Activated CD8-positive, alpha-beta memory T cell treated with anti-CD3 and anti-CD28 coated beads, Interleukin-2, amount 50 U/mL, for 48 hours (primary cell): ENCODE data around the gene SPRED2.
"Not testable (repeated sequence)": the region's sequence is repeated elsewhere in the genome, so short reads cannot be mapped to it uniquely, and the experiment has no call there.

Experiments used
- DNase-seq: peaks from one replicate; pipeline ENCODE4 v3.0.0-alpha.2; 2020

SPRED2 gene

DNA sequence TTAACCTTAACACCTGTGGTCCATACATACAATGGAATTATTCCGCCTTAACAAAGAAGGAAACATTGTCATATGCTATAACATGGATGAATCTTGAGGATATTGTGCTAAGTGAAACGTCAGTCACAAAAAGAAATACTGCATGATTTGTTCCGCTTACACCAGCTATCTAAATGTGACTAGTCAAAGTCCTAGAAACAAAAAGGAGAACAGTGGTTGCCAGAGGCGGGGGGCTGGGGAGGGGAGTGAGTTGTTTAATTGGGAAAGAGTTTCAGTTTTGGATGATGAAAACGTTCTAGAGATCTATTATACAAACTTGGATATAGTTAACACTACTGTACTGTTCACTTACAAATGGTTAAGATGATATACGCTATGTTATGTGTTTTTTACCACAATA is 72.0 kb downstream of the SPRED2 start:
- DNase-seq: no peak

DNA sequence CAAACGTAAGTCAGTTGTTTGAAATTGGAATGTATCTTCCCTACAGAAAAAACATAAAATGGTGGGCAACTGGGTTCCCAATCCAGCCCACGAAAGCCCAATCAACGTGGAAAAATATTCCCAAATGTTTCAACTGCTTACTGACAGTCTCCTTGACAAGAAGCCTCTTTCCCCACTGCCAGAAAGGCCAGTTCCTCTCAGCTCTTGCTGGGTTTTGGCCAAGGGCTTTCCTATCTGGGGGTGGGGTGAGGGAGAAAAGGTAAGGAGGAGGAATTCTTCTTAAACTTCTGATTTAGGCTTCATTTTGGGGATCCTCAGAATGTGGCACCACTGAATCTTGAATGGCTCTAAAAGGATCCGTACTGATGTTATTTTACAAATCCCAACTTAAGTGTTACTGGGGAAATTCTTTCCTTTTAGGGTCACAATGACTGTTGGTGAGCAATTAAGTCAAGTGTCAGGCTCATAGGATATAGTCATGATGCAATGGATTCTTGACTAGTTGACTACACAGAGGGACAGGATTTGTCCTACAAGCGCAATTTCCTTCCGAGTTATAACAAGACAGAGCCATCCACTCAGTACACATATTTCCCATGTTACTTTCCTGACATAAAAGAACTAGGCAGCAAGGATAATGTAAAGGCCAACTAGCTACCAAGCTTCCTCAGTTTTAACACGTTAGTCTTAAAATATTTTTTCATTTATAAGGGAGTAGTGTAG is 73.6 kb downstream of the SPRED2 start:
- no peak for DNase-seq

DNA sequence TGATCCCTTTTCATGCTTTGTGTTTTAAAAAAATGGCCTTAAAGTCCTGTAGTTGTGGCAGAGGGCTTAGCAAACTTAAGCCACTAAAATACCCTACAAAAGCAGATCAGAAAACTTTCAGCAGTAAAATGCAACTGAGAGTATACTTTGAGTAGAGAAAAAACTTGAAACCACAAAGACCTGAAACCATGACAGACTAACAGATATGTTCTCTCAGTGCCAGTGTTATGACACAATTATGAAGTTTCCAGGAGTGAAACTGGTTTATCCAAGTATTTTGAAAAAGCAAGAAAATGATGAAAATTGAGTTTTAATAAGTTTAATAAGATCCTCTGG is 74.5 kb downstream of the SPRED2 start:
- DNase-seq: no peak

DNA sequence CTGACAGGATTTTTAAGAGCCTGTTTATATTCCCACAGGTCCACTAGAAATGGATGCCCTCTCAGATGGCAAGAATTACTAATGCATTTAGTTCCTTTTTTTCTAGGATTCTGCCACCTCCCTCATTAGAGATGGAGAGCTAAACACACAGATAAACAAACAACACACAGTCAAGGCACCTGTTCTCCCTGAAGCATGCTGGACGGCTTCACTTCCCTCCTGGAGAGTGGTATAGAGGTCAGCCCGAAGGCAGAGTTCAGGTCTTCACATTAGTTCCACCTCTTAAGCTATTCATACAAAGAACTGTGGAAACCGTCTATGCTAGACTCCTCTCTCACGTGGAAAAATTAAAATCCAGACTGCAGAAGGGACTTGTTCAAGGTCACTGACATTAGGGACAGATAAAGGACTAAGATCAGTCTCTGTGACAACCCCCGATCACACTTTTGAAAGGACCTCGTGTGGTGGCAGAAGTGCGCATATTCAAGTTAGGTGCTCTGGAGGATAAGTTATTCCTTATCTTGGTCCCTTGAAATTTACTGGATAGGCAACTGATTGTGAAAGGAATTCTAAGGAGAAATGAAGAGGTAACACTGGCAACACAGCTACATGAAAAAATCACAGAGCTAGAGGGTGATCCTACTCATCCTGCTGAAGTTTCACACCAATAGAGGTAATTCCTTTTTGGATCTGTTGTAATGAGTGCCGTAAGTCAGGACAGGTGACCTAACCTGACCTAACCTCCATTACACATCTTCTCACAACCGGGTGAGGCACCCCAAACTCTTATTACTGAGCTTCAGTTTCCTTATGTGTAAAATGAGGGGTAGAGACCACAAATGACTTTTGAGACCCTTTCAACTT is 75.1 kb downstream of the SPRED2 start:
- DNase-seq: no peak

DNA sequence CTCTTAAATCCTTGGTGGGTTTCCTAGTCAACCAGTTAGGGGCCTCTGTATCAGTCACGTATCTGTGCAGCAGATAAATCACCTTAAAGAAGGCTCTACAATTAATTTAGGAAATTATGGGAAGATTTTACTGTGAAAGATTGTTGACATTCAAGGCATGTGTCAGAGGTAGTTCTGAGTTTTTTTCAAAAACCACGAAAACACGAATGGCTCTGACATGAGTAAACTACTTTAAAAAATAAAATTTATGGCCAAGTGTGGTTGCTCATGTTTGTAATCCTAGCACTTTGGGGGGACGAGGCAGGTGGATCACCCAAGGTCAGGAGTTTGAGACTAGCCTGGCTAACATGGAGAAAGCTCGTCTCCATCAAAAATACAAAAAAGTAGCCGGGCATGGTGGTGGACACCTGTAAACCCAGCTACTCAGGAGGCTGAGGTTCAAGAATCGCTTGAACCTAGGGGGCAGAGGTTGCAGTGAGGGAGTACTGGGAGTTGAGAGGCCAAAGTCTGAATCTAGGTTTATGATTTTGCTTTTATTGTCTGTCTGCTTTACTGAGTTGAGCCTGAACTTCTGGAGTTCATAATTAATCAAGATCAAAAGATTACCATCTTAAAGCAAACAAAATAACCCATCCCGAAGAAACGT is 77.1 kb downstream of the SPRED2 start:
- no peak for DNase-seq

DNA sequence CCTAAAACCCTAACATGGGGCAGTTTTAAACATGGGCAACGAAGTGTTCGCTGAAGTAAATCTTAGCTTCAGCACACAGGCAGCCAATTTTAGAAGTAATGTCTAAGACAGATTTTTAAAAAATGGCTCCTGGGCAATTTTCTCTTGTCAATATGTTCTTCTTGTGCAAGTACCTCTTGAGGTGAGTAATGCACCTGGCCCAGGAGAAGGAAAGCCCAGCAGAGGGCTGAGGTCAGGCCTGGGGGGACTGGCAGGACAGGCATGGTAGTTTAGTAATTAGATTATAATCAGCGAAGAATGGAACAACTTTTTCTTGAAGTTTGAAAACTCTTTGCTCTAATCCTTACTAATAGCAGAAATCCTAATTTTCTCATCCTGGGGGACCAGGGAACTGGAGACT is 77.6 kb downstream of the SPRED2 start:
- DNase-seq: no peak

DNA sequence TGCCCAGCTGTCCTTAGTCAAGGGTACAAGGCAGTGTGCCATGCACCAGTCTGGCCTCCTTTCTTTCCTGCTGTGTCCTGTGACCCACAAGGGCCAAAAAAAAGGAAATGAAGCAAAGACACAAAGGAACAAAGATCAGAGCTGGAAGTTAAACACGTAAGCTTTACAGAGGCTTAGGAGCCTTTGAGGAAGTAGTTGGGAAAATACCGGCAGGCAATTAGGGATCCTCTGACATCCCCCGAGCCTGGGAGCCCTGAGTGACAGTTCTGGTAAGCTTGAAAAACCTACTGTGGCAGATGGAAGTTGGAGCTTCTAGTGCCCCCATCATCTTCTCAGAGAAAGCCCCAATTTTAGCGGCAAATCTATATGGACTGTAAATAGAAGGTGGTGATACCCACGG is 78.5 kb downstream of the SPRED2 start:
- no peak for DNase-seq

DNA sequence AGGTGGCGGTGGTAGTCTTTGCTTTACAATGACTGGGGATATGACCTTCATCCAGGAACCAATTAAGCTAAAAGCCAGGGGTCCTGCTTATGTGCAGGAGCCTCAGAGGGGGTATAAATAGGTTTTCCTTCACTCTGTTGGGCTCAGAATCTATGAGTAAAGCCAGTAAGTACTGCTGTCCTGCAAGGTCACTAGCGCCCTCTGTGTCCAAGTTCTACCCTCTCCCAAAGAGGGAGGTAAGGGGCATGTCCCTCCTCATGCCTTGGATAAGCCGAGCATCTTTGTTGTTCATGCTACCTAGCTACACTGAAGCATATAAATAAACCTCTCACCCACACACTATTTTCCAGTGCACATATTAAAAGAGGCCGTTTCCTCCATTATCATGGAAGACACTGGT is 79.4 kb downstream of the SPRED2 start:
- DNase-seq: no peak

DNA sequence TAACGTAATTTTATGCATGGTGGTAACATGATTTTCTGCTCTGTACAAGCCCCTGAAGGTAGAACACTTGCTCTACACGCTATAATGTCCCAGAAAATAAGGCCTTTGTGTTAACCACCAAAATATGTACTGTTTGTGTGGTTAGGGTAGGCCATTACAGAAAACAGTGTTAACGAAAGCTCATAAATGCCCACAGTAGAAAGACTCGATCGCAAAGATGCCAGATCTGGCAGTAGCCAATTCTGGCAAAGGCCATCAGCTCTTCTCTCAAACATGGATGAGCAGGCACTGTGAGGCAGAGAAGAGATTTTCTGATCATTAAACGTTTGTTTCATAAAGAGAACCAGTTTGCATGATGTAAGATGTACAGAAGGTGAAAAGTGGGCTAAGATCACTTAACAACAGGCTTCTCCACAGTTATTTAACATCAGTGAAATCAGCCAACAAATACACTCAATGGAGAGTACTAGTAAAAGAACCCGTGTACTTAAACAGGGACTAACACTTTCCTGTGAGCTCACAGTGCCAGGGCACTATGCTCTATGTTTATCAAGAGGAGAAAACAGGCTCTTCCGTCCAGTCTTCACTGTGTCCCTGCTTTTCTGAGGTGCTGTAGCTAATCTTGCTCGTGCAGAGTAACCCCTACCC is 80.3 kb downstream of the SPRED2 start:
- DNase-seq: no peak

DNA sequence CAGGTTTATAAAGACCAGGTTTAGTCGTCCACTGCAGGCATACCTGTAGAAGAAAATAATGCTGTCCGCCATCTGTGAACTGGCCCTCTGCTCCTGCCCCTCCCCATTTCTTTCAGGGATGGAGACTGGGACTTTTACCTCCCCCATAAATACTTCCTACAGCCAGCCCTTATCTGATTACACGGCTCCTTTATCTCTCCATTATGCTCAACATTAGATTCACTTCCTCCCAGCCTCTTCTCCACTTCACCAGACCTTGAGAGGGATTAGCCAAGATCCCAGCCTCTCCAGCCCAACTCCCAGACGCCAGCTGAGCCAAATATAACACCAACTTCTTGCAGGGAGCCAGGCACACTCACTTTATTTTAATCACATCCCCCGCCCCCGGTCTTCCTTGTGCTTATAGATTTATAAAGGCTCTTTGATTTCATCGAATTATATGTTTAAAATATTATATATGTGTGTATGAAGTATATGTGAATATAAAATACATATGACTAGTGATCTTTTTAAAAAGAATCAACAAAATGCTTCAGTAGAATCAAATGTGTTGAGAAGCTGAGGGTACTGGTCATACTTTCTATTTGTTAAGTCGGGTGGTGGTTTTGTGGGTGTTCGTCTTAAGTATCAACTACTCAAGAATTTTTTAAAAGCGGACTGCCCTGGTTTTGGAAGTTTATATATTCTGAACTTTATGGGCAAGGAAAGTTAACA is 81.0 kb downstream of the SPRED2 start:
- DNase-seq: no peak

DNA sequence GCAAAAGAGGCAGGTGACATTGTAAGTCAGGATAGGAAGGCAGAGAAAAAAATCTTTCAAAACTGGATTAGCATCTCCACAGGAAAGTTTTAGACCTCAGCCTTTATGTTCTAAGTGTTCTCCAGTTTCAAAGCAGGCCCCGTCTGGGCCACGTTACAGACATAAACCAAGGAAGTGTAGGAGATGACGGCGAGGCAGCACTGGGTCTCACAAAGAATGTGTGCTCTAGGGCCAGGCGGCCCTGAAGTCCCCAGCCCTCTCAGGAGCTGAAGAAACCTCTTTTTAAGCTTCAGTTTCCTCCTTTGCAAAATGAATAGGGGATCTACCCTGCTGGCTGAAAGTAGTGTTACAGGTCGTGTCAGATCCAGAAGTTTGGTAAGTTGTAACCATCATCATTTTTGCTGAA is 81.7 kb downstream of the SPRED2 start:
- DNase-seq: no peak

DNA sequence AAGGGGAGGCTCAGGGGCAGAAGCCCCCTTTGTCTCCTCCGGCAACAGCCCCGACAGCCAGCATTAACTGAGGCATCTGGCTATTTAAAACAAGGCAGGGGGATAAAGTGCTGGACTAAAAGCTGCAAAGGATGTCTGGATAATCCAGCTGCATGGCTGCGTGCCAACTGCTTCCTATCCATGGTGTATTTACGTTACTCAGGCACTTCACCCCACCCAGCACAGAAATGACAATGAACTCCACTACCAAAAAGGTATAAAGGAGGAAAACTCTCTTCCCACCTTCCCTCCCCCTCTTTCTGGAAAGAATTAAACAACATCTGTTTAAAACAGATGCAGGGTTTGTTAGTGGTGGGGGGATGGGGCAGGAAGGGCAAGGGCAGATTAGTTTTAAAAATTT is 82.5 kb downstream of the SPRED2 start:
- no peak for DNase-seq

DNA sequence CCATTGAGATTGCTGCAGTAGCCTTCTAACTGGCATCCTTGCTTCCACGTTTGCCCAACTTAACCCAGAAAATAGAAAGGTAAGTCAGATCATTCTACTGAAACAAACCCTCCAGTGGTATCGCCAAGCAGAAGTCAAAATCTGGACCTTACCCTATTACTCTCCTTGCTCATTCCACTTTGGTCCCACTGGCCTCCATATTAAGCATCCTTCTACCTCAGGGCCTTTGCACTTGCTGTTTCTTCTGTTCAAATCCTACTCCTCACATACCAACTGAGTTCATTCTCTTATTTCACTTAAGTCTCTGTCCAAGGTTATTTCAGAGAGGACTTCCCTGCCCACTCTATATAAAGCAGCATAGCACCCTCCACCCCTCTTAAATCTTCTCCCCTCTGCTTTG is 84.5 kb downstream of the SPRED2 start:
- DNase-seq: no peak

DNA sequence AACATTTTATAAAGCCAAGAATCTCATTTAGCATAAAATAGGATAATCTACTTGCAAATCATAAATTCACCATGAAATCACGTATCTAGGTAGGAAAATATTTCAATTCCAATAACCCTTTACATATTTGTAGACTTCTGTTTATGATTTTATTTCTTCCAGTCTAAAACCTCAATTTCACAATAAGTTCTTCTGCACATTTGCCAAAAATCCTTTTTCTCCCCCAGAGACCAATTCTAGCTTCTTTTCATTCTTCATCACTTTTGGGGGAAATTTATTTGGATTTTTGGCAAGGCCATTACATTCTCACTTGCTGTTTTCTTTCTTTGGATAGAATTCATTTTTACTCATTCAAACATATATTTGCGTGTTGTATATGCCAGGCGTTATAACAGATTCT is 86.8 kb downstream of the SPRED2 start:
- DNase-seq: no peak

DNA sequence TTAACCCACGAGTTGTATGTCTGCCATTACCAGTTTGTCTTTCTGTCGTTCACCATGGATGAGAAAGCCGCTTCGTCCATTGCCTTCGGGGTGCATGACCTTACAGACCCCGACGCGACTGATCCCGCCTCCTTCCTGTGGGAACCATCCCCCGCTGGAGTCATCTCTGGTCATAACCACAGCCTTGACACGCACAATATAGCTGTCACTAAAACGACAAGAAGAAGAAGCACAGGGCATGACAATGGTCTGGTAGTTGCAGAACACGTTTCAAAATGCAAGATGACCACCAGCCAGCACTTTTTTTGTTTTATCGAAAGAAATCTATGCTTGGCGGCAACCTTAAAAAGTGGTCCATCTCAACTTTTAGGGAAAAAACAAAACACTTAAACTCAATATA is 87.7 kb downstream of the SPRED2 start:
- no peak for DNase-seq

DNA sequence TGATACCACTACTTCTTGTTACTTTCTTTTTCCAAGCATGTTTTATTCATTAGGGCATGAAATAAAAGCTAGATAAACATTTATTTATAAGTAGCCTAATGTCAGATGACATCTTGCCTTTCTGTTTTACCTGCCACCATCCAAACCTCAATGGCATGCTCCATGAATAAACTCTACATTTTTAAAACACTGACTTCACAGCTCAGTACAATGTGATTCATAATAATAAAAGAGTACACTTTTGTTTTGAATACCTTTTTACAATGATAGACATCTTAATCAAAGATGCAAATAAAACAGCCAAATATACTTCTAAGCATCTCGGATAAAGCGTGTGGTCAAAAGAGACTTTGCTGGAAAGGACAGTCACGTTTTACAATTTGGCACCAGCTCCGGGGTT is 88.2 kb downstream of the SPRED2 start:
- no peak for DNase-seq

DNA sequence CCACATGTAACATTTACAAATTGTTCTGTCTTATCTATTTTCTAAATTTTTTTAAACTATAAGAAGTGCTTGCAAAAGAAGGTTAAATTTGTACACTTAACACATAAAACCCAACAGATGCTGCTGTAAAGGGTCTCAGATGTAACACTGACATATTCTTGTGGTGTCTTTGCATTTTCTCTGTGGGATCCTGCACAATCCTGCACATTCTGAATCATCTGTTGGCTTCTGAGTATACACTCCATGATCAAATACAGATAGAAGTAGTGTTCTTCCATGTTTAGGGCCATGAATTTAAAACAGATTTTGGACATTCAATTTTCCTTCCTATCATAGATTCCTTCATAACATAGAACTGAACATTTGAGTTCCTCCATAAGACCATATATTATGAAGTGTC is 89.0 kb downstream of the SPRED2 start:
- no peak for DNase-seq

DNA sequence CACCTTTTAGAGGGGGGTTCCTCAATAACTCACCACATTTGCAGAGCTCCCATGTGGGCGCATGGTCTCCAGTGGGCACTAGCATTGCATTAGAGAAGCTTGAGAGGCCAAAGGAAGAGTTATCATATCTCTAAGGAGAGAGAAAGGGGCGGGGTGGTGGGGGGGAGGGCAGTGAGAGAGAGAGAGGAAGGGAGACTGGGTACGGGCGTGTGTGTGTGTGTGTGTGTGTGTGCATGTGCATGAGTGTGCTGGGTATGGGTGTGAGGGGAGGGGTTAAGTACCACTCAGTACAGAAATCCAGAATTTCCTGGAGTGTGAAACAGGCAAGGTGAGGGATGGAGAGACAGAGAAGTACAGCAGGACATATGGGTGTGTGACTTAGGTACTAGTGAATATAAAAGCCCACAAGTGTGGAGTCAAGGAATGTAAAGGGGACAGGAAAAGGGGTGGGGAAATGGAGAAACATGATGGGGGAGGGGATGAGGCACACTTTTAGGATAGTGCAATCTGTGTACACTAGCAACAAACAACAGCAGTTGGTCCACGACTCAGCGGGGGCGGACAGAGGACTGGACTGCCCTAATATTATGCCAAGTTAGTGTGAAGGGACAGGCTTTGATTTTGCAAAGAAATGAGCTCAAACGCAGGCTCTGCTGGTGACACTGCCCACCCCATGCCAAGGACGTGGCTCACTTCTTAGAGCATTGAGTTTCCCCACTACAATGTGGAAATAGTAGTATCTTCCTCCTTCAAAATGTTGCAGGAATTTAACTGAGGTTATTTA is 91.3 kb downstream of the SPRED2 start:
- no peak for DNase-seq

DNA sequence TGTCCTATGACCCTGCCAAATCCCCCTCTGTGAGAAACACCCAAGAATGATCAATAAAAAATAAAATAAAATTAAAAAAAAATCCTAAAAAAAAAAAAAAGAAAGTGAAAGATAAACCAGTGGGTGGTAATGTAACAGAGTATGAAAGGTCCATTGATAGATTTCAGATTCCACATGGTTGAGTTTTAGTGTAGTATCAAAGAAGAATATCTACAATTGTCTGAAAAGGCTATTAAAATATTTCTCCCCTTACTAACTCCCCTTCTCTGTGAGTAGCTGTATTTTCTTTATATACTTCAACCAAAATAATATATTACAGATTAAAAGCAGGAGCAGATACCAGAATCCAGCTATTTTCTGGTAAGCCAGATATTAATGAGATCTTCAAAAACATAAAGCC is 92.8 kb downstream of the SPRED2 start:
- DNase-seq: no peak

DNA sequence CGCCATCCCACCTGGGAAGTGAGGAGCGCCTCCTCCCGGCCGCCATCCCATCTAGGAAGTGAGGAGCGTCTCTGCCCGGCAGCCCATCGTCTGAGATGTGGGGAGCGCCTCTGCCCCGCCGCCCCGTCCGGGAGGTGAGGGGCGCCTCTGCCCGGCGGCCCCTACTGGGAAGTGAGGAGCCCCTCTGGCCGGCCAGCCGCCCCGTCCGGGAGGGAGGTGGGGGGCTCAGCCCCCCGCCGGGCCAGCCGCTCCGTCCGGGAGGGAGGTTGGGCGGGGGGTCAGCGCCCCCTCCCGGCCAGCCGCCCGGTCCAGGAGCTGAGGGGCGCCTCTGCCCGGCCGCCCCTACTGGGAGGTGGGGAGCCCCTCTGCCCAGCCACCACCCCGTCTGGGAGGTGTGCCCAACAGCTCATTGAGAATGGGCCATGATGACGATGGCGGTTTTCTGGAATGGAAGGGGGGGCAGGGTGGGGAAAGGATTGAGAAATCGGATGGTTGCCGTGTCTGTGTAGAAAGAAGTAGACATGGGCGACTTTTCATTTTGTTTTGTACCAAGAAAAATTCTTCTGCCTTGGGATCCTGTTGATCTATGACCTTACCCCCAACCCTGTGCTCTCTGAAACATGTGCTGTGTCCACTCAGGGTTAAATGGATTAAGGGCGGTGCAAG is 93.4 kb downstream of the SPRED2 start:
- not testable (repeated sequence) for DNase-seq

DNA sequence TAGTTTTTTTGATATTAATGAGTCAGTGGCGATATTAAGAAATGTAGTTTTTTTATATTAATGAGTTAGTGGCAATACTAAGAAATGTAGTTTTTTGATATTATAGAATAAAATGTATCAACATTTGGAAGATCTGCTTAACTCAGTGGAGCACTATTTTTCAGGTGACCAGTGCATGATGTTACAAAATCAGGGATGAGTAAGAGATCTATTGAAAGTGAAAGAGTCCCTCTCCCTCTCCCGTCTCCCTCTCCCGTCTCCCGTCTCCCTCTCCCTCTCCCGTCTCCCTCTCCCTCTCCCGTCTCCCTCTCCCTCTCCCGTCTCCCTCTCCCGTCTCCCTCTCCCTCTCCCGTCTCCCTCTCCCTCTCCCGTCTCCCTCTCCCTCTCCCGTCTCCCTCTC is 94.5 kb downstream of the SPRED2 start:
- not testable (repeated sequence) for DNase-seq

DNA sequence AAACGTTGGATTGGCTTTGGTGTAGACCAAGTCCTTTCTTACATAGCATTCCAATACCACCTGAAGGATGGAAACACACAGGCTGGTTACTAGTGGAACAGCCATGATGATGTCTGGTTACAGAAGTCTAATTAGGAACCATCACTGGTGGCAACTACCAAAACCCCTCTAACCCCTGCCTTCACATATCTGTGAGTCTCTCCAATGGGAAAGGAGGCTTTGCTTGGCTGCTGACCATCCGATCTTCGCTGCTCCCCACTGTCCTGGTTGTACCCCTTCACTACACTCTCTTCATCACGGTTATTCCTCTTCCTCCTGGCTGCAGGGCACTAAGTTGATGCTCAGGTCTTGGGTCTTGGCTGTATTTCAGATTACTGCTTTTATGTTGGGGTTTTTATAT is 97.7 kb downstream of the SPRED2 start:
- no peak for DNase-seq
